Activated CD4-positive, alpha-beta T cell treated with anti-CD3 and anti-CD28 coated beads for 24 hours (primary cell): Measurements from ENCODE around the gene ZNF831.

Experiments
- DNase-seq, 2 donors: peaks; one replicate each; pipeline ENCODE4 v3.0.0-alpha.2; 2020; ENCODE audit warnings: low read depth in 2 of 2

Gene ZNF831

GRCh38 chr20:59163631-59164530 is at the start of gene ZNF831:
TSS of gene ZNF831 (plus strand) at chr20:59163821. CDS start at chr20:59191020, 27,199 bp downstream.
- DNase-seq: no peak

GRCh38 chr20:59117526-59117925 is 46.1 kb upstream of the ZNF831 start:
- no peak for DNase-seq

GRCh38 chr20:59118855-59119254 is 44.8 kb upstream of the ZNF831 start:
- DNase-seq: no peak

- no peak for DNase-seq
Measured at GRCh38 chr20:59120491-59120890, 43.1 kb upstream of the ZNF831 start.

- DNase-seq: no peak
Measured at GRCh38 chr20:59120919-59121318, 42.7 kb upstream of the ZNF831 start.

- no peak for DNase-seq
Measured at GRCh38 chr20:59121714-59122565, 41.7 kb upstream of the ZNF831 start.

- DNase-seq: no peak
Measured at GRCh38 chr20:59122566-59122919, 41.1 kb upstream of the ZNF831 start.

- no peak for DNase-seq
Measured at GRCh38 chr20:59123011-59123677, 40.5 kb upstream of the ZNF831 start.

GRCh38 chr20:59123678-59124255 is 39.9 kb upstream of the ZNF831 start:
- no peak for DNase-seq

GRCh38 chr20:59124296-59125029 is 39.2 kb upstream of the ZNF831 start:
- no peak for DNase-seq

GRCh38 chr20:59125332-59125731 is 38.3 kb upstream of the ZNF831 start:
- DNase-seq: no peak

GRCh38 chr20:59125836-59126235 is 37.8 kb upstream of the ZNF831 start:
- no peak for DNase-seq

- DNase-seq: no peak
Measured at GRCh38 chr20:59127839-59128238, 35.8 kb upstream of the ZNF831 start.

GRCh38 chr20:59131551-59132285 is 31.9 kb upstream of the ZNF831 start:
- no peak for DNase-seq

- DNase-seq: no peak
Measured at GRCh38 chr20:59134182-59134581, 29.4 kb upstream of the ZNF831 start.

GRCh38 chr20:59135093-59135492 is 28.5 kb upstream of the ZNF831 start:
- no peak for DNase-seq

GRCh38 chr20:59136027-59136426 is 27.6 kb upstream of the ZNF831 start:
- DNase-seq: no peak

GRCh38 chr20:59137532-59137931 is 26.1 kb upstream of the ZNF831 start:
- no peak for DNase-seq

GRCh38 chr20:59138114-59138748 is 25.4 kb upstream of the ZNF831 start:
- no peak for DNase-seq

GRCh38 chr20:59139998-59140397 is 23.6 kb upstream of the ZNF831 start:
- no peak for DNase-seq
